A549 (cell line): ENCODE results near the gene KRT3. TPM values are rescaled to one million over a fixed set of nuclear protein-coding genes. Genes with fewer than 3 reads are reported as not detected.

ENCODE experiments used
- ATAC-seq, 2 experiments: fragments of 200-7000 bp in 1 of 2; fragments of >200 bp in 1 of 2; cut with Nextera tagmentation in 1 of 2; cut with Tn5 transposase in 1 of 2; 3 replicates each; pipeline versions ENCODE4 v1.8.0 to v1.9.1; 2018 to 2020; ENCODE audit warnings: mild to moderate bottlenecking in 1 of 2, moderate library complexity in 1 of 2
- CTCF ChIA-PET: fragments of 300-600 bp; sonication (Branson Sonifier 250); formaldehyde crosslinking; extraction: SDS; loops from one replicate; lab custom pipeline; 2021; ENCODE audit warnings: antibody characterized with exemption, inconsistent platforms; lab: Yijun Ruan, JAX
- POLR2A ChIA-PET: fragments of 350-600 bp; formaldehyde crosslinking; extraction: SDS; loops from one replicate; lab custom pipeline; 2021; ENCODE audit warnings: antibody characterized with exemption, inconsistent platforms; lab: Yijun Ruan, JAX
- DNase-seq, 2 experiments: peaks; one replicate each; pipeline versions ENCODE4 v3.0.0 to v3.0.0-alpha.2; 2011 to 2016; ENCODE audit warnings: low read depth in 1 of 2, low spot score in 1 of 2
- FAIRE-seq: peaks from 2 replicates; lab custom pipeline; 2011; peaks lifted over from hg19 to GRCh38; lab: Jason Lieb, UNC
- H3K27ac ChIP-seq, 2 experiments: fragments of >200 bp; sonication (Bioruptor Twin); formaldehyde crosslinking; 3 replicates each; pipeline ENCODE4 v1.5.1; 2016 to 2017
- H3K4me1 ChIP-seq: fragments of >200 bp; sonication (Bioruptor Twin); formaldehyde crosslinking; 3 replicates; pipeline ENCODE4 v1.6.1; 2016
- H3K4me2 ChIP-seq: fragments of >200 bp; sonication (Bioruptor Twin); formaldehyde crosslinking; 3 replicates; pipeline ENCODE4 v1.6.1; 2016
- H3K4me3 ChIP-seq: fragments of >200 bp; sonication (Bioruptor Twin); formaldehyde crosslinking; 3 replicates; pipeline ENCODE4 v1.5.1; 2016
- H3K9me3 ChIP-seq: fragments of >200 bp; sonication (Bioruptor Twin); formaldehyde crosslinking; 3 replicates; pipeline ENCODE4 v1.6.1; 2016
- CBX8 ChIP-seq: fragments of 200-600 bp; sonication (generic); IDR thresholded peaks from 2 replicates; pipeline ENCODE4 v1.6.1; 2016
- CEBPB ChIP-seq, 2 experiments: fragments of >200 bp in 1 of 2; sonication (Bioruptor Twin) in 1 of 2; formaldehyde crosslinking in 1 of 2; IDR thresholded peaks; 2 replicates each; pipeline ENCODE4 v1.6.1; 2012 to 2016
- CHD2 ChIP-seq: fragments of 150-350 bp; IDR thresholded peaks from 2 replicates; pipeline ENCODE4 v1.6.1; 2014; ENCODE audit warnings: low read length; ENCODE audit not compliant: partially characterized antibody
- EHF ChIP-seq: fragments of 250-450 bp; sonication (Bioruptor Pico); IDR thresholded peaks from 2 replicates; pipeline ENCODE4 v1.5.0; 2020; ENCODE audit warnings: mild to moderate bottlenecking
- EP300 ChIP-seq, 2 experiments: fragments of >200 bp; sonication (Bioruptor Twin); formaldehyde crosslinking; IDR thresholded peaks; 2 replicates in 1 of 2; 3 replicates in 1 of 2; pipeline ENCODE4 v1.6.1; 2016 to 2017
- ESRRA ChIP-seq: fragments of 150-350 bp; IDR thresholded peaks from 2 replicates; pipeline ENCODE4 v1.6.1; 2014; ENCODE audit warnings: mild to moderate bottlenecking, low read length, borderline replicate concordance
- FOSB ChIP-seq: fragments of 250-450 bp; sonication (Bioruptor Pico); IDR thresholded peaks from 2 replicates; pipeline ENCODE4 v1.5.0; 2020; ENCODE audit warnings: mild to moderate bottlenecking, moderate library complexity
- FOSL2 ChIP-seq, 2 experiments: fragments of 450-650 bp in 1 of 2; fragments of >200 bp in 1 of 2; sonication (Bioruptor Twin) in 1 of 2; formaldehyde crosslinking; IDR thresholded peaks; 2 replicates each; pipeline versions ENCODE4 v1.5.0 to v1.6.1; 2016 to 2020; ENCODE audit warnings: mild to moderate bottlenecking in 1 of 2, moderate library complexity in 1 of 2
- GATA3 ChIP-seq: IDR thresholded peaks from 2 replicates; pipeline ENCODE4 v1.6.1; 2012; ENCODE audit warnings: borderline replicate concordance
- JUN ChIP-seq, 2 experiments: fragments of >200 bp; sonication (Bioruptor Twin); formaldehyde crosslinking; IDR thresholded peaks; 2 replicates in 1 of 2; 3 replicates in 1 of 2; pipeline ENCODE4 v1.6.1; 2016 to 2017
- MAZ ChIP-seq: fragments of 150-350 bp; IDR thresholded peaks from 2 replicates; pipeline ENCODE4 v1.6.1; 2014; ENCODE audit warnings: antibody characterized with exemption, low read depth, low read length, borderline replicate concordance
- NPAS2 ChIP-seq: fragments of 250-450 bp; sonication (Bioruptor Pico); IDR thresholded peaks from 2 replicates; pipeline ENCODE4 v1.8.0; 2022; ENCODE audit warnings: mild to moderate bottlenecking, moderate library complexity, borderline replicate concordance
- PHF8 ChIP-seq: fragments of 200-600 bp; sonication (generic); IDR thresholded peaks from 2 replicates; pipeline ENCODE4 v1.6.1; 2016; ENCODE audit warnings: low read depth, mild to moderate bottlenecking, antibody characterized with exemption, moderate library complexity, borderline replicate concordance
- POLR2AphosphoS2 ChIP-seq: conservative IDR thresholded peaks from 2 replicates; pipeline ENCODE4 v1.6.1; 2012; ENCODE audit warnings: low read length, improper control_type of control experiment, inconsistent platforms
- RCOR1 ChIP-seq: fragments of 150-350 bp; IDR thresholded peaks from 2 replicates; pipeline ENCODE4 v1.6.1; 2014; ENCODE audit warnings: antibody characterized with exemption, low read length, low read depth
- RFX5 ChIP-seq: fragments of 450-650 bp; IDR thresholded peaks from 2 replicates; pipeline ENCODE4 v1.7.1; 2014; ENCODE audit warnings: antibody characterized with exemption, mild to moderate bottlenecking, moderate library complexity
- SREBF2 ChIP-seq: fragments of 450-650 bp; IDR thresholded peaks from 2 replicates; pipeline ENCODE4 v1.6.1; 2014; ENCODE audit warnings: mild to moderate bottlenecking, moderate library complexity
- TFCP2L1 ChIP-seq: fragments of 250-450 bp; sonication (Bioruptor Pico); IDR thresholded peaks from 2 replicates; pipeline ENCODE4 v1.5.0; 2021; ENCODE audit warnings: mild to moderate bottlenecking
- TP53 ChIP-seq: fragments of 250-450 bp; sonication (Bioruptor Pico); IDR thresholded peaks from 2 replicates; pipeline ENCODE4 v1.5.0; 2021; ENCODE audit warnings: mild to moderate bottlenecking, moderate library complexity
- ZNF302 ChIP-seq: fragments of 250-450 bp; sonication (Bioruptor Pico); IDR thresholded peaks from 2 replicates; pipeline ENCODE4 v1.9.0; 2021; ENCODE audit warnings: inconsistent platforms, mild to moderate bottlenecking, moderate library complexity
- ZSCAN20 ChIP-seq: fragments of 250-450 bp; sonication (Bioruptor Pico); IDR thresholded peaks from 2 replicates; pipeline ENCODE4 v1.8.0; 2022; ENCODE audit warnings: mild to moderate bottlenecking, moderate library complexity
- WGBS: methylation state at CpG from one replicate; pipeline ENCODE4 v1.1.6; 2017; ENCODE audit errors: missing lambda C conversion rate; 5-methylcytosine and 5-hydroxymethylcytosine counted together
- polyA plus RNA-seq, 4 experiments: library from polyadenylated mRNA; depleted of rRNA in 3 of 4; stranded (reverse); fragments of >200 nt; fragmentation: RNase III in 1 of 4; extraction: RNeasy Plus Mini Kit Qiagen cat#74134 plus additional on column Dnase treatment in 1 of 4; gene quantifications; 2 replicates in 3 of 4; 3 replicates in 1 of 4; pipeline ENCODE4 v1.2.3, GENCODE V29; 2011 to 2017
- TF ChIP-seq, protein P1 (sequence below): fragments of 150-350 bp; IDR thresholded peaks from 2 replicates; pipeline ENCODE4 v1.6.1; 2014; ENCODE audit warnings: low read depth, mild to moderate bottlenecking, low read length
- TF ChIP-seq, protein P2 (sequence below): IDR thresholded peaks from 2 replicates; pipeline ENCODE4 v1.6.1; 2012
- TF ChIP-seq, protein P3 (sequence below): IDR thresholded peaks from 2 replicates; pipeline ENCODE4 v1.6.1; 2012; ENCODE audit warnings: low read depth, borderline replicate concordance
- TF ChIP-seq, protein P4 (sequence below): IDR thresholded peaks from 2 replicates; pipeline ENCODE4 v1.6.1; 2012

The KRT3 gene
- polyA plus RNA-seq, 2 of the 4 experiments (the other 2 are of a cell fraction), result 0.04 to 0.06 TPM

DNA sequence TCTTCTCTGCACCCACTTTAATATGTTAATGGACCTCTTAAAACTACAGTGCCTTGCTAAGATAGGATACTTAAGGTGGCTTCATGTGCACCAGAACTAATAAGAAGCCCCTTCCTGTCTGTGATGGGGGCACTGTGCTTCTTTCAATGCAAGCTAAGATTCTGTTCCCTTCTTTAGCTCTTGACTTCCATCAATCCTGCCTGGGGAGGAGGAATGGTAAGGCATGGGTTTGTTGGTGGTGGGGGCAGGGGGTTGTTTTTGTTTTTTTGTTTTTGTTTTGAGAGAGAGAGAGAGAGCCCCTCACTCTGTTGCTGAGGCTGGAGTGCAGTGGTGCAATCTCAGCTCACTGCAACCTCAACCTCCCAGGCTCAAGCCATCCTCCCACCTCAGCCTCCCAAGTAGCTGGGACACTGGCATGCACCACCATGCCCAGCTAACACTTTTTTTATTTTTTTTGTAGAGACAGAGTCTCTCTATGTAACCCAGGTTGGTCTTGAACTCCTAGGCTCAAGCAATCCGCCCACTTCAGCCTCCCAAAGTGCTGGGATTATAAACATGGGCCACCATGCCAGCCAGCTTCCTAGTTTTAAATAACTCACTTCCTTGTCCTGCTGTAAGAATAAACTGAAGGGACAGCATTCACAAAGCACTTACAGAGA lies 4.5 kb upstream of the KRT3 start:
- CTCF ChIA-PET, result interaction anchor here (0.7 to 2.5 kb wide), 5 partner anchors 12 to 170 kb away, joined by 3 to 9 read pairs (median 3); no protein-coding TSS in a partner anchor
- no peak for TF ChIP-seq TFCP2L1 (CRISPR knock-in tag)
- TF ChIP-seq TP53, result no peak
- TF ChIP-seq ZNF302 (CRISPR knock-in tag), result 0 out of 2 replicates have a peak, but pooled peaks have one; percentile 4
- TF ChIP-seq ZSCAN20, result peak; percentile 79
- TF ChIP-seq FOSB (CRISPR knock-in tag), result 0 out of 2 replicates have a peak, but pooled peaks have one; percentile 17
- TF ChIP-seq, protein P1, sequence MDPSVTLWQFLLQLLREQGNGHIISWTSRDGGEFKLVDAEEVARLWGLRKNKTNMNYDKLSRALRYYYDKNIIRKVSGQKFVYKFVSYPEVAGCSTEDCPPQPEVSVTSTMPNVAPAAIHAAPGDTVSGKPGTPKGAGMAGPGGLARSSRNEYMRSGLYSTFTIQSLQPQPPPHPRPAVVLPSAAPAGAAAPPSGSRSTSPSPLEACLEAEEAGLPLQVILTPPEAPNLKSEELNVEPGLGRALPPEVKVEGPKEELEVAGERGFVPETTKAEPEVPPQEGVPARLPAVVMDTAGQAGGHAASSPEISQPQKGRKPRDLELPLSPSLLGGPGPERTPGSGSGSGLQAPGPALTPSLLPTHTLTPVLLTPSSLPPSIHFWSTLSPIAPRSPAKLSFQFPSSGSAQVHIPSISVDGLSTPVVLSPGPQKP, result no peak
- TF ChIP-seq CBX8, result no peak
- no peak for TF ChIP-seq PHF8
- peak in 1 of 2 experiments; percentile 66; a peak in 2 of 4 replicates for TF ChIP-seq CEBPB (IDR thresholded peaks at IDR 0.05)
- TF ChIP-seq, protein P2, sequence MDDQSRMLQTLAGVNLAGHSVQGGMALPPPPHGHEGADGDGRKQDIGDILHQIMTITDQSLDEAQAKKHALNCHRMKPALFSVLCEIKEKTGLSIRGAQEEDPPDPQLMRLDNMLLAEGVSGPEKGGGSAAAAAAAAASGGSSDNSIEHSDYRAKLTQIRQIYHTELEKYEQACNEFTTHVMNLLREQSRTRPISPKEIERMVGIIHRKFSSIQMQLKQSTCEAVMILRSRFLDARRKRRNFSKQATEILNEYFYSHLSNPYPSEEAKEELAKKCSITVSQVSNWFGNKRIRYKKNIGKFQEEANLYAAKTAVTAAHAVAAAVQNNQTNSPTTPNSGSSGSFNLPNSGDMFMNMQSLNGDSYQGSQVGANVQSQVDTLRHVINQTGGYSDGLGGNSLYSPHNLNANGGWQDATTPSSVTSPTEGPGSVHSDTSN, result no peak
- TF ChIP-seq MAZ, result no peak
- TF ChIP-seq, all 56 proteins: peak for 4
- DNase-seq (no peak), FAIRE-seq (no peak), ATAC-seq (no peak)
- Histone ChIP-seq H3K9me3 (no peaks in the 10 kb centered on the region), H3K4me2 (peak overlapping the region; percentile 54), H3K4me3 (no peak overlapping the region), H3K4me1 (peaks cover 76% of the 10 kb centered on the region), H3K27ac (peak overlapping the region; percentile 88 to 89)
- POLR2A ChIA-PET, result interaction anchor here (0.7 to 1.1 kb wide), 2 partner anchors 28 to 73 kb away, joined by 3 read pairs; no protein-coding TSS in a partner anchor
- 16% methylated on average over 1 of the region's 1 CpG for WGBS

DNA sequence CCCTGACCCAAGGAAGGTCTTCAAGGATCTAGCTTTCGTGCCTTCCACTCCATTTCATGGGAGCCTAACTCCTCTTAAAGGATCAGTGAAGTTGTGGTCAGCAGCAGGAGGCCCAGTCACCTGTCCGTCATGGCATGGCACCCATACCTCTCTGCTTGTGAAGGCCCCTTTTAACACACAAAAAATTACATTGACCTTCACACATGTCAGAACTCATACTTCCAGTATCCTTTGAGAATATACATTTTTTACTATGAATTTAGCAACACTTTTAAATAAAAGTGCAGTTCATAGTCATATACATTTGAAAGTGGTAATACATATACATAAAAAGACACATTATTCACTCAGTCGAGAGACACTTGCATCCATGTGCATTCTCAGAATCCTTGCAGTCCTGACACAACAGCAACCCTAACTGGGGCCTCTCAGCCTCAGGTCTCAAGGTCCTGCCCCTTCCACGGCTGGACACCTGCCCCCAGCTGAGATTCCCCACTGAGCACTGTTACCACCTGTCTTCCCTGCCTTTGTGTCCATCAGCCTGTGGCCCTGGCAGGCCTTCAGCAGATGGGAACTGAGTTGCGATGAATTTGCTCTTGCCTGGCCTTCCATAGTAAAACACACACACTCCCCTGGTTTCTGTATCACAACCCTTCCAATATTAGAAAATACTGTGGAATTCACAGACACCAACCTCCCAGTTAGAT lies 3.7 kb upstream of the KRT3 start:
- WGBS, result 78% methylated on average over 5 of the region's 5 CpGs
- H3K9me3 ChIP-seq, result no peaks in the 10 kb centered on the region
- no peak overlapping the region for H3K4me3 ChIP-seq
- POLR2A ChIA-PET, result interaction anchor here (1.1 kb wide), 1 partner anchor 74 kb away, joined by 3 read pairs; no protein-coding TSS in a partner anchor
- FAIRE-seq (no peak), ATAC-seq (no peak), DNase-seq (no peak)
- peak overlapping the region; percentile 88 to 89 for H3K27ac ChIP-seq
- peaks cover 70% of the 10 kb centered on the region for H3K4me1 ChIP-seq
- TF ChIP-seq EP300 (IDR thresholded peaks at IDR 0.05) (no peak), CBX8 (no peak), CHD2 (no peak), PHF8 (no peak), SREBF2 (no peak)
- CTCF ChIA-PET, result interaction anchor here (0.7 to 2.5 kb wide), 2 partner anchors 66 to 86 kb away, joined by 3 to 9 read pairs; no protein-coding TSS in a partner anchor
- H3K4me2 ChIP-seq, result peak overlapping the region; percentile 54

DNA sequence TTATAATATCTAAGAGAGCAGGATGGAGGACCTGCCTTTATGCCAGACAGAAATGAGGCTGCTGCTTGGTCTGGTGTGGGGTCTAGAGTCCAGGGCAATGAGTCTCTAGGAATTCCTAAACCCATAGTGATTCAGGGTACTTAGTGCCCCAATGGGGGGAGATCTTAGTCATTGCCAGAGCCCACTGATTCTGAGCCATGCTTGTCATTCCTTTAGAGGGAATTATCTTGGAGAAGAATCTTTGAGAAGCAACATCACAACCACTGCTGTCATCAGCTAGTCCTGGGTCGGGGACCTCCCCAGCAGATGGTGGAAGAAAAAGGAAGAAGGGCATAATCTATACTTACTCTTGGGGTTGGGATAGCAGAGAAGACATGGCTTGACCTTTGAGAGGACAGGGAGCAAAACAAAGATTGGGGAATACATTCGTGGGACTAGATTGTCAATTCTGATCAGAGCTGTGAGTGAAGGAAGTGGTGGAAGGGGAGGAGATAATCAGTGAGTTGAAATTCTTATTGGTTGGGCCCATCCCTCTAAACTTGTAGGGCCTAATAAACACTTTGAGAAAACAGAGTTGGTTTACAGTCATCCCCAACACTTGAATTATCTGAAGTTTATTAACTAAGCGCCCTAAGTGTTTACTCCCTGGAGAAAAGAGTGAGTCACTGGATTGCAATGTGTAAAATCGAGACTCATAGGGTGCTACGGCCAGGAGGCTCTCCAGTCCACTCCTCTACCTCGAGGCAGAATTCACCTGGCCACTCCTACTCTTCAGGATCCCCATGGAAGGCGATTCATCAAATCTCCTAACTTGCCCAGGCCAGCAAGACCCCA lies 3.0 kb upstream of the KRT3 start:
- FAIRE-seq (no peak), DNase-seq (peak; percentile 40 to 75), ATAC-seq (peak; percentile 32 to 47; a peak in 3 of 6 replicates)
- Histone ChIP-seq H3K27ac (peak overlapping the region; percentile 88 to 89), H3K4me1 (peaks cover 67% of the 10 kb centered on the region), H3K4me2 (peak overlapping the region; percentile 54), H3K4me3 (no peak overlapping the region), H3K9me3 (no peaks in the 10 kb centered on the region)
- WGBS, result 10% methylated on average over 7 of the region's 7 CpGs
- ChIA-PET POLR2A (no interaction called here), CTCF (interaction anchor here (0.9 to 1.4 kb wide), 2 partner anchors 81 to 88 kb away, joined by 4 read pairs; no protein-coding TSS in a partner anchor)
- TF ChIP-seq JUN (IDR thresholded peaks at IDR 0.05) (peak in 1 of 2 experiments; percentile 37; a peak in 1 of 5 replicates), NPAS2 (CRISPR knock-in tag) (no peak), RFX5 (no peak), GATA3 (peak; percentile 57; the same call in 1 of the 2 replicates), EHF (CRISPR knock-in tag) (no peak), ESRRA (no peak), RCOR1 (no peak), POLR2AphosphoS2 (no peak), FOSL2 (IDR thresholded peaks at IDR 0.05) (peak; percentile 48; the same call in 1 of the 2 replicates), FOSL2 (CRISPR knock-in tag; IDR thresholded peaks at IDR 0.05) (peak; percentile 85), ZNF302 (CRISPR knock-in tag) (no peak), EP300 (IDR thresholded peaks at IDR 0.05) (no peak)
- TF ChIP-seq, protein P3, sequence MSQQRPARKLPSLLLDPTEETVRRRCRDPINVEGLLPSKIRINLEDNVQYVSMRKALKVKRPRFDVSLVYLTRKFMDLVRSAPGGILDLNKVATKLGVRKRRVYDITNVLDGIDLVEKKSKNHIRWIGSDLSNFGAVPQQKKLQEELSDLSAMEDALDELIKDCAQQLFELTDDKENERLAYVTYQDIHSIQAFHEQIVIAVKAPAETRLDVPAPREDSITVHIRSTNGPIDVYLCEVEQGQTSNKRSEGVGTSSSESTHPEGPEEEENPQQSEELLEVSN, result no peak
- TF ChIP-seq, protein P2, result no peak
- TF ChIP-seq, protein P4, sequence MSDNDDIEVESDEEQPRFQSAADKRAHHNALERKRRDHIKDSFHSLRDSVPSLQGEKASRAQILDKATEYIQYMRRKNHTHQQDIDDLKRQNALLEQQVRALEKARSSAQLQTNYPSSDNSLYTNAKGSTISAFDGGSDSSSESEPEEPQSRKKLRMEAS, result peak; percentile 57
